ENCODE results near the gene CYP24A1.

The CYP24A1 gene

GRCh38 chr20:54108817-54109216 lies 65.0 kb downstream of the CYP24A1 start:
- no peaks in the 10 kb centered on the region for H3K27me3 ChIP-seq (ENCODE audit: insufficient read depth, low read depth)
- no peak for TF ChIP-seq CTCF (conservative IDR thresholded peaks at IDR 0.05; ENCODE audit: low read depth, low read length)
- H3K27ac ChIP-seq: no peak overlapping the region
- H3K4me1 ChIP-seq (ENCODE audit: low read depth, poor library complexity, severe bottlenecking): no peaks in the 10 kb centered on the region
- no peaks in the 10 kb centered on the region for H4K20me1 ChIP-seq (ENCODE audit: insufficient read depth)
- H3K4me3 ChIP-seq (IDR thresholded peaks at IDR 0.05; ENCODE audit: insufficient read depth, low read depth, low read length): no peak overlapping the region
- H2AFZ ChIP-seq (ENCODE audit: low read depth): no peak overlapping the region
- H3K36me3 ChIP-seq (ENCODE audit: insufficient read depth): no peaks in the 10 kb centered on the region
- H3K9ac ChIP-seq: no peak overlapping the region
- H3K4me2 ChIP-seq: no peak overlapping the region
- H3K79me2 ChIP-seq (ENCODE audit: insufficient read depth, low read depth): no peaks in the 10 kb centered on the region

- no peak overlapping the region for H3K9ac ChIP-seq
- no peak overlapping the region for H3K4me2 ChIP-seq
- no peaks in the 10 kb centered on the region for H3K27me3 ChIP-seq (ENCODE audit: insufficient read depth, low read depth)
- no peaks in the 10 kb centered on the region for H3K4me1 ChIP-seq (ENCODE audit: low read depth, poor library complexity, severe bottlenecking)
- no peak overlapping the region for H3K4me3 ChIP-seq (IDR thresholded peaks at IDR 0.05; ENCODE audit: insufficient read depth, low read depth, low read length)
- TF ChIP-seq CTCF (conservative IDR thresholded peaks at IDR 0.05; ENCODE audit: low read depth, low read length): no peak
- no peaks in the 10 kb centered on the region for H4K20me1 ChIP-seq (ENCODE audit: insufficient read depth)
- H3K36me3 ChIP-seq (ENCODE audit: insufficient read depth): no peaks in the 10 kb centered on the region
- H3K27ac ChIP-seq: no peak overlapping the region
- H2AFZ ChIP-seq (ENCODE audit: low read depth): no peak overlapping the region
- no peaks in the 10 kb centered on the region for H3K79me2 ChIP-seq (ENCODE audit: insufficient read depth, low read depth)
These were observed 65.5 kb downstream of the CYP24A1 start for GRCh38 chr20:54108326-54108642.

GRCh38 chr20:54107600-54108325 lies 66.0 kb downstream of the CYP24A1 start:
- Histone ChIP-seq H3K4me1 (ENCODE audit: low read depth, poor library complexity, severe bottlenecking) (no peaks in the 10 kb centered on the region), H3K4me2 (no peak overlapping the region), H3K79me2 (ENCODE audit: insufficient read depth, low read depth) (no peaks in the 10 kb centered on the region), H2AFZ (ENCODE audit: low read depth) (no peak overlapping the region), H3K4me3 (IDR thresholded peaks at IDR 0.05; ENCODE audit: insufficient read depth, low read depth, low read length) (no peak overlapping the region), H3K36me3 (ENCODE audit: insufficient read depth) (no peaks in the 10 kb centered on the region), H3K27ac (no peak overlapping the region), H4K20me1 (ENCODE audit: insufficient read depth) (no peaks in the 10 kb centered on the region), H3K9ac (no peak overlapping the region), H3K27me3 (ENCODE audit: insufficient read depth, low read depth) (no peaks in the 10 kb centered on the region)
- TF ChIP-seq CTCF (conservative IDR thresholded peaks at IDR 0.05; ENCODE audit: low read depth, low read length): no peak

GRCh38 chr20:54107181-54107580 lies 66.6 kb downstream of the CYP24A1 start:
- Histone ChIP-seq H3K27me3 (ENCODE audit: insufficient read depth, low read depth) (no peaks in the 10 kb centered on the region), H3K4me1 (ENCODE audit: low read depth, poor library complexity, severe bottlenecking) (no peaks in the 10 kb centered on the region), H3K79me2 (ENCODE audit: insufficient read depth, low read depth) (no peaks in the 10 kb centered on the region), H3K4me2 (no peak overlapping the region), H3K27ac (no peak overlapping the region), H3K36me3 (ENCODE audit: insufficient read depth) (no peaks in the 10 kb centered on the region), H3K9ac (no peak overlapping the region), H4K20me1 (ENCODE audit: insufficient read depth) (no peaks in the 10 kb centered on the region), H2AFZ (ENCODE audit: low read depth) (no peak overlapping the region), H3K4me3 (IDR thresholded peaks at IDR 0.05; ENCODE audit: insufficient read depth, low read depth, low read length) (no peak overlapping the region)
- no peak for TF ChIP-seq CTCF (conservative IDR thresholded peaks at IDR 0.05; ENCODE audit: low read depth, low read length)

Data from KMS-11 (cell line).